Stimulated activated CD8-positive, alpha-beta memory T cell treated with anti-CD3 and anti-CD28 coated beads, Interleukin-7, amount 100 ng/mL, for 1 hour (primary cell): Measurements from ENCODE around the gene LAIR2.
"Not testable (repeated sequence)": the region's sequence is repeated elsewhere in the genome, so short reads cannot be mapped to it uniquely, and the experiment has no call there.

ENCODE experiments used
- DNase-seq, 2 donors: peaks; one replicate each; pipeline ENCODE4 v3.0.0-alpha.2; 2020; ENCODE audit warnings: low read depth in 2 of 2

LAIR2 gene

GRCh38 chr19:54493967-54494585 is 8.6 kb upstream of the LAIR2 start:
- DNase-seq: no peak

DNA sequence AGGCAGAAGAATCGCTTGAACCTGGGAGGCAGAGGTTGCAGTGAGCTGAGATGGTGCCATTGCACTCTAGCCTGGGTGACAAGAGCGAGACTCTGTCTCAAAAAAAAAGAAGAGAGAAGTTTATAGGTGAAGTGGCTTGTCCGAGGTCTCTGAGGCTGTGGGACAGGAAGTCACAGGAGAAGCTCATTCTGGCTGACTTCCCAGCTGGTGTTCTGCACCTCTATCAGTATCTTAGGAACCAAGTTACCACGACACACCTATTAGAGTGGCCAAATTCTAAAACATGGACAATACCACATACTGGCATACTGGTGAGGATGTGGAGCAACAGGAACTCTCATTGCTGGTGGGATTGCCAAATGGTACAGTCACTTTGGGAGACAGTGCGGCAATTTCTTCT is 7.3 kb upstream of the LAIR2 start:
- not testable (repeated sequence) for DNase-seq

DNA sequence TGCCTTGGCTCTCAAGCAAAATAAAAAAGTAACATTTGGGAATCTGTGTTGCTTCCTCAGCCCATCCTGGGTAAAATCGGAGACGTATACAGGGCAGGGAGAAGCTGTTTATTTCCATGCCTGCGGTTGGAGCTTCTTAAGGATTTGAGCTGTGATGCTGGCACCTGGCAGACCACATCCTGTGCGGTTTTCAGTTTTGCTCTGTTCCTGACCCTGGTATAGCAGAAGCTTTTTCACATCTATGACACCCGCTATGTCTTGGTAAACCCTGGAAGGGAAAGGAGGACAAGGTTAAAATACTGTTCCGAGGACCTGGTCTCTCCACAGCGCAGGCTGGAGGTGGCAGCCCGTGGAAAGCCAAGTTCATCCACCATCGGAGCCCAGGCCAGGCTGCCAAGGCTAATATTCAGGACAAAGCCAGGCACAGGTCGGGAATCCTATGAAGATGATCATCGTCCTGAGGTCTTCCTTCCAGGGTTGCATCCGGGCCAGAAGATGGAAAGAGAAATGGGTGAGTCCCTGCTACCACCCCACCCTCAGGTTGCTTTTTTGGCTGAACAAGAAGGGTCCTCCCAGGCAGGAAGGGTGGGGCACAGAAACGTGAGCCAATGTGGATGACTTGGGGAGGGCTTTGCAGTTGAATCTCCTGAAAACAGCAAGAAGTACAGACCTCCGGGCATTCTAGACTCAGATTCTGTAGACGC is 4.7 kb upstream of the LAIR2 start:
- DNase-seq: not testable (repeated sequence)

DNA sequence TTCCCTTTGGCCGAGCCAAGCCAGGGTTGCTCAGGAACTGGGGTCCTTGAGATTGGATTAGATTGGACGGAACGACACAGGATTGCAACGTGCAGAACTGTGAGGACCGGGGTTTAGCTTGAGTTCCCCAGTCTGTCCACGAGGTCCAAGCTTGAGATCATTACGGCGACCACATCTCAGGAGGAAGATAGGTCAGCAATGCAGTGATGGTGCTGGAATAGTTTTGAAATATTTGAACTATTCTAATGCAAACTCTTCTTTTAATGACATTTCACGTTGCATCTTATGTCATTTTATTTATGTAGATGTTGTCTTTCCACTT is 4.2 kb upstream of the LAIR2 start:
- DNase-seq: not testable (repeated sequence)

DNA sequence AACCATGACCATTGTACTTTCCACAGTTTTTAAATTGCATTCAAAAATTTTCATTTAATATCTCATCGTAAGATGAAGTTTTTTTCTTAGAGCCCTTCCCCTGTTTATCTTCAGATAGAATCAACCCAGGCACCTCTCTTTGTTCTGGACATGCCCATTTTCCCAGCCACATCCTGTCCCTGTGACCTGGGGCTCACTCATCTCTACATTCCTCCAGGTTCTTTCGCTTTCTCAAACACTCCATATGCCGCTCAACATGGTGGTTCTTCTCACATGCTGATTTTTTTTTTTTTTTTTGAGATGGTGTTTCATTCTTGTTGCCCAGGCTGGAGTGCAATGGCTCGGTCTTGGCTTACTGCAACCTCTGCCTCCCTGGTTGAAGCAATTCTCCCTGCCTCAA is 2.9 kb downstream of the LAIR2 start:
- DNase-seq: not testable (repeated sequence)

DNA sequence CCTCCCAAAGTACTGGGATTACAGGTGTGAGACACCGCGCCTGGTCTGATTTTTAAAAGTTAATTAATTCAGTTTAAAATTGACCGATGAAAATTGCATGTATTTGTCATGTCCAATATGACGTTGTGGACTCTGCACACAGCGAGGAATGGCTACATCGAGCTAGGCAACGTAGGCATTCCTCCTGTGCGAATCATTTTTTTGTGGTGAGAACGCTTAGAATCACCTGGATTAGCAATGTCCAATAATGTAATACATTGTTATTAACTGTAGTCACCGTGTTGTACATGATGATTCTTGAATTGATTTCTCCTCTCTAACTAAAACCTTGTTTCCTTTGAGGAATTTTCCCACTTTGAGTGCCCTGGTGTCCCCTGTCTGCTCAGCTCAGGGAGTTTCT is 3.4 kb downstream of the LAIR2 start:
- no peak for DNase-seq

- DNase-seq: not testable (repeated sequence)
Measured at GRCh38 chr19:54507038-54507717, 4.5 kb downstream of the LAIR2 start.

- DNase-seq: no peak
Measured at GRCh38 chr19:54507824-54508223, 5.2 kb downstream of the LAIR2 start.

DNA sequence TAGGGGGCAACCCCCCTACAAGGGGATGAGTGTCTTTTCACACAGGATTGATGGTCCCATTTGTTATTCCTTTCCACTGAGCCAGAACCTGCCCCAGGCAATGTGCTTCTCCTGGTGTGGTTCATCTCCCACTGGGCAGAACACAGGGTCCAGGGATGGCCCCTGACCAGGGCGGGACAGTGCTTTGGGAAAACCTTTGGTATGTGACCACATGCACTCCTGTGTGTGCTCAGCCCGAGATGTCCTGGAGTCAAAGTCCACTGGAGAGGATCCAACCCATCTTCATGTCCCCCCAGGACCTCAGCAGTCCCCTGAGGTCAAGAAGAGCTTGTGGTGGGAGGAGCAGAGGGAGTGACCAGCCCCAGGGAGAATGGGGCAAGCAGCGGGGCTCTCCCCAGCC is 5.9 kb downstream of the LAIR2 start:
- DNase-seq: not testable (repeated sequence)

DNA sequence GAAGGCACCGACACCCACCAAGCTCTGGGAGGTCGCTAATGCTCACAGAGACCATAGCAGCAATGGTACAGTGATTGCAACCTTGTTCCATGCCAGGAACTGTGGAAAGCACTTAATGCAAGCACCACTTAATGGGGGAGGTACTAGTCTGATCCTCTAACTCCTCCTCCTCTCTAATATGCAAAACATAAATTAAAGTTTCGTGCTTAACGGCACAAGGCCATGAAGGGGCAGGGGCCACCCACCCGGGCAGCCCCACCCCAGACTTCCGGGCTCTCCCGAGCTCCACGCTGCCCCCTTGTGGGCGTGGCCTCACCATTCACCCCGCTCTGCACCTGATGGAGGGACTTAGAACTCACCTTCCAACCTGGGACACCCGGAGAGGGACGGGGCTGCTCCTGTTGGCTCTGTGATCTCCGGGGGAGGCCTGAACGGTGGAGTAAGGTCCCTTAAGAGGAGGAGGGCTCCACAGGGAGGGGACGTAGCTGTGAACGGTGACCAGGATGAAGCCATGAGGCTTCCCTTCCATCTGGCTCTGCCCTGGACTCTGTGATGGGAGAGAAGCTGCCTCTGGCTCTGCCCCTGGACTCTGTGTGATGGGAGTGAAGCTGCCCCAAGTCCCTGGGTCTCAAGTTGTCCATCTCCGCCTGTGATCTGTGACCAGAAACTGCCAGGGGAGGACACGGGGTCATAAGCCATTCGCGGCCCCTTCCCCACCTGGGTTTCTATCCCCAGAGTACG is 6.7 kb downstream of the LAIR2 start:
- not testable (repeated sequence) for DNase-seq

DNA sequence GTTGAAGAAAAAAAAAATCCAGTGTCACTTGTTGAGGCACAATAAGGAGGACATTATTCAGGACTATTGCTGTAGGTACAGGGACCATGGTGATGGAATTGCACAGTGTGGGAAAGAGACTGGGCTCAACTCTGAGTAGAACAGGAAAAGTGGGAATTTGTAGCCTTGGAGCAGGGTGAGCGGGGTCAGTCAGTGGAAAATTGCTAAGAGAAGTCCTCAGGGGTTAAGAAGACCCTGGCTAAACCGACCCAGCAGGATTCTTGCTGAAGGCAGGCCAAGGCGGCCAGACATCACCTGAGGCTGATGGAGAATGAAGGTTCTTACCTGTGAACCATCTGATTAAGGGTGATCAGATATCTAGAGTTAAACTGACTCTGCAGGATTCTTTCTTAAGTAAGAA is 12.5 kb downstream of the LAIR2 start:
- DNase-seq: no peak

GRCh38 chr19:54517483-54517882 is 14.9 kb downstream of the LAIR2 start:
- DNase-seq: no peak

- DNase-seq: no peak
Measured at GRCh38 chr19:54518844-54519243, 16.2 kb downstream of the LAIR2 start.

- no peak for DNase-seq
Measured at GRCh38 chr19:54521022-54521859, 18.6 kb downstream of the LAIR2 start.

GRCh38 chr19:54521860-54522513 is 19.4 kb downstream of the LAIR2 start:
- no peak for DNase-seq

DNA sequence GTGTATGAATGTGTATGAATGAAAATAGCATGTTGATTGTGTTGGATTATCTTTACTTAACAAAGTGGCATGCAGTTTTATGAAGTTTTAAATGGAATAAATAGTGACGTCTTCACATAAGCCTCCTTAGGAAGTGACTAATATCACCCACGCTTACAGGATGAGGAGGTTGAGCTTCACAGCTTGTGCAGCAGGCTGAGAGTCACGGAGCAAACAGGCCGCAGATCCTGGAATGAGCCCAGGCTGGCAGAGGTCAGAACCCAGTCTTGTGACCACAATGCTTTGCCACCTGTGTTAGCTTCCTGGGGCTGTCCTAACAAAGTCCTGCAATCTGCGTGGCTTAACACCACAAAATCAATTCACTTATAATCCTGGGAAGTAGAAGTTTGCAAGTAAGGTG is 20.8 kb downstream of the LAIR2 start:
- DNase-seq: no peak

GRCh38 chr19:54525636-54526035 is 23.0 kb downstream of the LAIR2 start:
- no peak for DNase-seq

DNA sequence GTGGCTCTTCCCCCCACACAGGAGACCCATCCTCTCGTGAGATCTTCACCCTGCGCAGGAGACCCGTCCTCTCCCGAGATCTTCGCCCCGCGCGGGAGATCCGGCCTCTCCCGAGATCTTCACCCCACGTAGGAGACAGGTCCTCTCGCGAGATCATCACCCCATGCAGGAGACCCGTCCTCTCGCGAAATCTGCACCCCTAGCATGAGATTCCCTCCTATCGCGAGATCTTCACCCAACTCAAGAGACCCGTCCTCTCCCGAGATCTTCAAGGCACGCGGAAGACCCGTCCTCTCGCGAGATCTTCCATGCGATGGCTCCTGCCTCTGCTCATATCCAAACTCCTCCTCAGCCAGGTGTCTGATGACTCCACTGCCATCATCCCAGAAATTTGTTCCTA is 24.3 kb downstream of the LAIR2 start:
- DNase-seq: no peak

GRCh38 chr19:54530866-54531265 is 28.2 kb downstream of the LAIR2 start:
- no peak for DNase-seq

GRCh38 chr19:54532528-54532927 is 29.9 kb downstream of the LAIR2 start:
- DNase-seq: peak in 1 of 2 donors; percentile 11

GRCh38 chr19:54533476-54533875 is 30.8 kb downstream of the LAIR2 start:
- DNase-seq: no peak
